Activated CD4-positive, alpha-beta memory T cell treated with anti-CD3 and anti-CD28 coated beads for 36 hours (primary cell): ENCODE measurements around the gene PERCC1. TPM values are rescaled to one million over a fixed set of nuclear protein-coding genes. Genes with fewer than 3 reads are reported as not detected.

ENCODE experiments used
- CTCF ChIA-PET: fragments of 350-600 bp; sonication (Branson Sonifier 250); formaldehyde crosslinking; loops from one replicate; lab custom pipeline; 2021; ENCODE audit warnings: antibody characterized with exemption, inconsistent platforms; lab: Charles Lee
- POLR2A ChIA-PET: fragments of 350-600 bp; sonication (Branson Sonifier 250); formaldehyde crosslinking; loops from one replicate; lab custom pipeline; 2021; ENCODE audit warnings: antibody characterized with exemption; lab: Charles Lee
- DNase-seq: peaks from one replicate; pipeline ENCODE4 v3.0.0-alpha.2; 2020
- H3K27ac Mint-ChIP-seq: one replicate; pipeline ENCODE4 v1.8.0; 2021; ENCODE audit warnings: mixed read lengths
- H3K27me3 Mint-ChIP-seq: one replicate; pipeline ENCODE4 v1.8.0; 2021; ENCODE audit warnings: mixed read lengths
- H3K36me3 Mint-ChIP-seq: one replicate; pipeline ENCODE4 v1.8.0; 2021; ENCODE audit warnings: mixed read lengths
- H3K4me1 Mint-ChIP-seq: one replicate; pipeline ENCODE4 v1.8.0; 2021; ENCODE audit warnings: low read depth, mixed read lengths
- H3K4me3 Mint-ChIP-seq: one replicate; pipeline ENCODE4 v1.8.0; 2021; ENCODE audit warnings: mild to moderate bottlenecking, mixed read lengths
- H3K9me3 Mint-ChIP-seq: one replicate; pipeline ENCODE4 v1.8.0; 2021; ENCODE audit warnings: mixed read lengths
- intact Hi-C: fragments of 100-400 bp; cut with micrococcal nuclease; formaldehyde crosslinking; loops from one replicate; pipeline ENCODE4 v1.15.1; 2023
- total RNA-seq, 2 experiments: library from RNA; stranded (reverse); gene quantifications; one replicate each; pipeline ENCODE4 v1.2.3, GENCODE V29; 2021

PERCC1 gene
- total RNA-seq, 2 experiments from 2014 or later = not detected

DNA sequence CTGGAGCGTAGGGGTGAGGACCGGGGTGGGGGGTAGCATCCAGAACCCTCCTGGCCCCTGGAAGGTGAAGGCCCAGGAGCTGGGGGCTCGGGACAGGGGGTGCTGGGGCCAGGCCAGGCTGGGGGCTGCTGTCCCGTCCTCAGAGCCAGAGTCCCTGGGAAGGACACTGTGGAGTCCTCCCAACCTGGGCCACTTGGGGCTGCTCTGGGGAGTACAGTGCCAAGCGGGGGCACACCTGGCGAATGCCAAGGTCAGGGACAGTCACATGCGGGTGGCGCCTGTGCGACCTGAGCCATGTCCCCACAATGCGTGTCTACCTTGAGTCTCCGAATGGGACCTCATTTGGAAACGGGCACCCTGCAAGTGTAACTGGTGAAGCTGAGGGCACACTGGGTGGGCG lies 1.2 kb upstream of the PERCC1 start:
- ChIA-PET POLR2A (interaction anchor here (0.9 kb wide), 1 partner anchor 9 kb away, joined by 4 read pairs; the partner anchor contains the start of gene UQCC4), CTCF (no interaction called here)
- Mint-ChIP-seq H3K27ac (no peak overlapping the region), H3K27me3 (no peaks in the 10 kb centered on the region), H3K4me1 (no peaks in the 10 kb centered on the region), H3K9me3 (no peaks in the 10 kb centered on the region), H3K36me3 (no peaks in the 10 kb centered on the region), H3K4me3 (no peak overlapping the region)
- intact Hi-C loops = no loop called here
- no peak for DNase-seq

DNA sequence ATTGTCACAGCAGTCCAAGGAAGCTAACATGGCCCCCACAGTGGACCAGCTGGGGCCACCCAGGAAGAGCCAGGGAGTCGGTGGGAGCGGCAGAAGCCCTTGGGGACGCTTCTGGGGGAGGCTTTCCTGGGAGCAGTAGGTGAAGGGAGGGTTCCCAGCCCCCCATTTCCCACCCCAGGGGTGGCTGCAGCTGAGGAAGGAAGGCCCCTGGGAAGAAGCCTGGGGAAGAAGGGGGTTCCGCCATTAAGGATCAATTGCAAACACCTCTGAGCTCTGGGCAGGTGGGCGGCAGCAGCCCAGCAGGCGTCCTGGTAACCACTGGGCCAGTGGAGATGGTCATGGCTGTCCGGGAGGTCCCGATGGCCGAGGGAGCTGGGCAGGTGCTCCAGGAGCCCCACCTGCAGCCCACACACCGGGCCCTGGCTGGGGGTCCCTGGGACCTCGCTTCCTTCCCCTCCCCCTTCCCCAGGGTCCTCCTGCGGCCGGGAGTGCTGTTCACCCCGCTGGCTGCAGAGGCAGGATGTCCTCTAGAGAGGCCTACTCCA lies 592 bp upstream of the PERCC1 start:
- no peaks in the 10 kb centered on the region for H3K36me3 Mint-ChIP-seq
- no peak for DNase-seq
- H3K27ac Mint-ChIP-seq = no peak overlapping the region
- no peaks in the 10 kb centered on the region for H3K4me1 Mint-ChIP-seq
- no peaks in the 10 kb centered on the region for H3K9me3 Mint-ChIP-seq
- CTCF ChIA-PET = no interaction called here
- POLR2A ChIA-PET = no interaction called here
- H3K4me3 Mint-ChIP-seq = no peak overlapping the region
- intact Hi-C loops = no loop called here
- H3K27me3 Mint-ChIP-seq = no peaks in the 10 kb centered on the region

DNA sequence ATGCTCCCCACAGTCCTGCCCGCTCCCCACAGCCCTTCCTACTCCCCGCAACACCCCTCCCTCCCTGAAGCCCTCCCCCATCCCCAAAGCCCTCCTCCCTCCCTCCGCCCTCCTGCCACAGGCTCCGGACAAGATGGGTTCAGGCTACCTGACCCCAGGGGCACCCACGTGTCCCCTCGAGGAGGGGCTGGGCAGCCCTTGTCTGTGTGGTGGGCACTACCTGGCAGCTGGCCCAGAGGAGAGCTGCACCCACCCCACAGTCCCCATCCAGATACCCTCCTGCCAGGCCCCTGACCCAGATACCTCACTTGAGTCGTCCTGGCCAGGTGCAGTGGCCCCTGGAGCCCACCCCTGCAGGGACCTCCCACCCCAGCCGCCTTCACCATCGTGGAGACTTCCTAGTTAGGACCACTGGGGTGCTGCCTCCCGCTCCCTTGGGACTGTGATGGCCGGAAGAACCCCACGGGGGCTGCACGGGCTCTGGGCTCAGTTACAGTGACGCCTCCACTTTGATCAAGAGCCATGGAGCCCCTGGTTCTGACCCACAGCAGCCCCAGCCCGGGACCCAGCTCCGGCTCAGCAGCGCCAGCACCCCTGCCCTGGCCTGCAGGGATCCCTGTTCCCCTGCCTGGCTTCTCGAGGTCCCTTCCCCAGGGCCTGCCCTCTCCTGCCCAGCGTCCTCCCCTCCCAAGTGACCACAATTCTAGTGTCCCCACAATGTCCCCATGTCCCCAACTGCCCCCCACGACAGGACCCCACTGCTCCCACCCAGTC lies 806 bp downstream of the PERCC1 start:
- DNase-seq = no peak
- Mint-ChIP-seq H3K9me3 (no peaks in the 10 kb centered on the region), H3K27ac (no peak overlapping the region), H3K36me3 (no peaks in the 10 kb centered on the region), H3K27me3 (no peaks in the 10 kb centered on the region), H3K4me1 (no peaks in the 10 kb centered on the region), H3K4me3 (no peak overlapping the region)
- ChIA-PET POLR2A (no interaction called here), CTCF (no interaction called here)
- intact Hi-C loops = no loop called here

DNA sequence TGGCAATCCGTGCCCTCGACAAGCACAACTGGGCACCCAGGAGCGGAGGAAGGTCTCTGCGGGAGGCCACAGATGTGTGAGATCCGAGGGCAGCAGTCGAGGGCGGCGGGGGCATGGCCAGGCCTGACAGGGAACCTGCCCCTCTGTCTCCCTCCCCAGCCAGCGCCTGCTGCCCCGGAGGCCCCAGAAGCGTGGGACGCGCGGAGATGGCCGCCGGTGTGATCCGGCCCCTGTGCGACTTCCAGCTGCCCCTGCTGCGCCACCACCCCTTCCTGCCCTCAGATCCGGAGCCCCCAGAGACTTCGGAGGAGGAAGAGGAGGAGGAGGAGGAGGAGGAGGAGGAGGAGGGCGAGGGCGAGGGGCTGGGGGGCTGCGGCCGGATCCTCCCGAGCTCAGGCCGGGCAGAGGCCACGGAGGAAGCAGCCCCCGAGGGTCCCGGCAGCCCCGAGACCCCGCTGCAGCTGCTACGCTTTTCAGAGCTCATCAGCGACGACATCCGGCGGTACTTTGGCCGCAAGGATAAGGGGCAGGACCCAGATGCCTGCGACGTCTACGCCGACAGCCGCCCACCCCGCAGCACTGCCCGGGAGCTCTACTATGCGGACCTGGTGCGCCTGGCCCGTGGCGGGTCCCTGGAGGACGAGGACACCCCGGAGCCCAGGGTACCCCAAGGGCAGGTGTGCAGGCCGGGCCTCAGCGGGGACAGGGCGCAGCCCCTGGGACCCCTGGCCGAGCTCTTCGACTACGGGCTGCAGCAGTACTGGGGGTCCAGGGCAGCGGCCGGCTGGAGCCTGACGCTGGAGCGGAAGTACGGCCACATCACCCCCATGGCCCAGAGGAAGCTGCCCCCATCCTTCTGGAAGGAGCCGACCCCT lies 1.7 kb downstream of the PERCC1 start:
- Mint-ChIP-seq H3K27me3 (no peaks in the 10 kb centered on the region), H3K4me1 (no peaks in the 10 kb centered on the region), H3K4me3 (no peak overlapping the region), H3K36me3 (no peaks in the 10 kb centered on the region), H3K27ac (no peak overlapping the region), H3K9me3 (no peaks in the 10 kb centered on the region)
- CTCF ChIA-PET = interaction anchor here (0.8 kb wide), 1 partner anchor 27 kb away, joined by 3 read pairs; no protein-coding TSS in a partner anchor
- intact Hi-C loops = no loop called here
- POLR2A ChIA-PET = interaction anchor here (1.0 kb wide), 1 partner anchor 12 kb away, joined by 5 read pairs; the partner anchor contains the start of gene UQCC4
- no peak for DNase-seq

DNA sequence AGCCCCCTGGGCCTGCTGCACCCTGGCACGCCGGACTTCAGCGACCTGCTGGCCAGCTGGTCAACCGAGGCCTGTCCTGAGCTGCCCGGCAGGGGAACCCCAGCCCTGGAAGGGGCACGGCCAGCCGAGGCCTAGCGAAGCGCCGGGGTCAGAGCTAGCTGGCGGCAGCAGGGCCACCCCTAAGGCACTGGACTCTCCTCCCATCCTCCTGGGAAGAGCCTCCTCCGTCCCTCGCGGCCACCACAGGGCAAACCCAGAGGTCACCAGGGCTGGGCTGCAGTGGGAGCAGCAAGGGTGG lies 2.3 kb downstream of the PERCC1 start:
- POLR2A ChIA-PET = interaction anchor here (1.0 kb wide), 1 partner anchor 13 kb away, joined by 5 read pairs; the partner anchor contains the start of gene UQCC4
- DNase-seq = no peak
- H3K9me3 Mint-ChIP-seq = no peaks in the 10 kb centered on the region
- no peaks in the 10 kb centered on the region for H3K4me1 Mint-ChIP-seq
- CTCF ChIA-PET = no interaction called here
- no peaks in the 10 kb centered on the region for H3K27me3 Mint-ChIP-seq
- intact Hi-C loops = no loop called here
- no peaks in the 10 kb centered on the region for H3K36me3 Mint-ChIP-seq
- no peak overlapping the region for H3K27ac Mint-ChIP-seq
- H3K4me3 Mint-ChIP-seq = no peak overlapping the region

DNA sequence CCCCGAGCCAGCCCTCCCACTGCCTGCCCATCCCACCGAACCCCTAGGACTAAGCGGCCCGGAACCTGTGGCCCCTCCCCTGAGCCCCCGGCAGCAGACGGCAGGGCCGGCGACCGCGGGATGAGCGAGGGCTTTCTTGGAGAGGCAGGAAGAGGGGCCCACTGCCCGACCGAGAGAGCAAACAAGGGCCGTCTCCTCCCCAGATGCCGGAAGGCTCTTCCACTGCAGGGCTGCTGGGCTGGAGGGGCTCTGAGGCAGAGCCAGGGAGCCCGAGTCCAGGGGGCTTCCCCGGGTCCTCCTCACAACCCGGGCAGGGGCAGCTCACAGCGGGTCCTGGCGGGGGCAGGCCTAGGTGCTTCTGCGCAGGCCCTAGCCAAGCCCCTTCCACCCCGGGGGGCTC lies 2.9 kb downstream of the PERCC1 start:
- no peak overlapping the region for H3K4me3 Mint-ChIP-seq
- H3K27me3 Mint-ChIP-seq = no peaks in the 10 kb centered on the region
- H3K9me3 Mint-ChIP-seq = no peaks in the 10 kb centered on the region
- intact Hi-C loops = no loop called here
- no peak overlapping the region for H3K27ac Mint-ChIP-seq
- POLR2A ChIA-PET = no interaction called here
- no peak for DNase-seq
- no peaks in the 10 kb centered on the region for H3K4me1 Mint-ChIP-seq
- CTCF ChIA-PET = no interaction called here
- no peaks in the 10 kb centered on the region for H3K36me3 Mint-ChIP-seq

DNA sequence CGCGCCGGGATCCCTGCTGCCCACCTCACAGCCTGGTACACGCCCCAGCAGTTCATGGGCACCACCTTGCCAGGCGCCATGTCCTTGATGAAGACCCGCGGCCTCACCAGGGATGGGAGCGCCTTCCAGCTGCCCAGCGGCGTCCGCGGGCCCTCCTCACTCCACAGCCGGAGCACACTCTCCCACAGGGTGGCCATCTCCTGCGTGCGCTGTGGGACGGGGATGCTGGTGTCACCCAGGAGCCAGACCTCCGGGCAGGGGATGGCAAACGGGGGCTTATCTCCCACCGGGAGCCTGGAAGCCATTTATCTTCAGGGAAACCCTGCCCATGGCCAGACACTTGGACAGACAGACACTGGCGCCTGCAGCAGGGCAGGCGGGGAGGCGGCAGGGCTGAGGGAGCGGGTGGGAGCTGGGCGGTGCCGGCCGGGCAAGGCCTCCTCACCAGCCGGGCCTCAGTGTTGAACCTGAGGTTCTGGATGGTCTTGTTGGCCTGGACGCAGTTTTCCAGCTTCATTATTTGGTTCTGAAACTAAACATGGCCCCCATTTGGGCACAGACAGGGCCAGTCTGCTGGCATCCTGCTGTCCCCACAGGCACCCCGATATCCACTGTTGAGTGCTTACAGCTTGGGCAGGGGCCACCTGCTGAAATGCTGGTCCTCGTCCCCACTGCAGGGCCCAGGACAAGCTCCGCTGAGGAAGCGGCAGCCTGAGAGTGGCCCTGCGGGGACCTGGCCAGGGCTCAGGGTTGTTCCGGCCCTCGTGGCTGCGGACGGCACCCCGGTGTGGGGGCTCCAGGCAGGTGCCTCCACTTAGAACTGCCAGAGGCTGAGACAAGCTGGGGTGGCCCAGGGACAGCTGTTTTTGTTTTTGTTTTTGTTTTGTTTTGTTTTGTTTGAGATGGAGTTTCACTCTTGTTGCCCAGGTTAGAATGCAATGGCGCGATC lies 4.0 kb downstream of the PERCC1 start:
- Mint-ChIP-seq H3K4me3 (no peak overlapping the region), H3K27me3 (no peaks in the 10 kb centered on the region), H3K36me3 (no peaks in the 10 kb centered on the region), H3K4me1 (no peaks in the 10 kb centered on the region), H3K9me3 (no peaks in the 10 kb centered on the region), H3K27ac (no peak overlapping the region)
- no peak for DNase-seq
- CTCF ChIA-PET = no interaction called here
- POLR2A ChIA-PET = no interaction called here
- intact Hi-C loops = no loop called here

DNA sequence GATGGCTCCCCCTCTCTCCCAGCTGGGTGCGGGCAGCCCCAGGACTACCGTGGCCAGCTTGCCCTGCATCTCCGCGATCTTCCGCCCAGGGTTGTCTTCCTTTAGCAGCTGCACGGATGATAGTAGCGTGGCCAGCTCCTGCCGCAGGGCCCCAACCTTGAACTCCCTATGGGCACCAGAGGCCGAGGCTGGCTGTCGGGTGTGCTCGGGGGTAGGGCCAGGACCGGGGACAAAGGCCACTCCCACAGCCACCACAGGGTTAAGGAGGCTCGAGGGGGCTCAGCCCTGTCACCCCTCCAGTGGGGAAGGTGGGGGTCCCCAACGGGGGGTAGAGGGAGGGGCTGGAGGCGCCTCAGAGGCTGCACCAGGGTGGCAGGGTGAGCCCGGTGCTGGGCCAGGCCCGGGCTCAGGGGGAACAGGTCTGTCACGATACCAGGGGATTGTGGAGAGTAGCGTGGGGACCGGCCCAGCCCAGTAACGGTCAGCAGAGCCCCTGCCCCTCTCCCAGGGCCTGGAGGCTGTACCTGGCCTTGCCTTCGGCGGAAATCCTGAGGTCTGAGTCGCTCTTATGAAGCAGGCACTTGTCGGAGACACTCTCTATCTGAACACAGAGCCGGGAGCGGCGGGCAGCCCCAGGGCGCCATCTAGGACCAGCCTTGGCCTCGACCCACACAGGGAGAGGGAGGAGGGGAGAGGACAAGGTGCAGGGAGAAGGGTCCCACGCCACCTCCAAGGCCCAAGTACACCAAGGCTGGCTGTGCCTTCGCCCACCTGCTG lies 5.2 kb downstream of the PERCC1 start:
- Mint-ChIP-seq H3K4me1 (no peaks in the 10 kb centered on the region), H3K4me3 (no peak overlapping the region), H3K9me3 (no peaks in the 10 kb centered on the region), H3K27me3 (no peaks in the 10 kb centered on the region), H3K27ac (no peak overlapping the region), H3K36me3 (no peaks in the 10 kb centered on the region)
- ChIA-PET CTCF (no interaction called here), POLR2A (no interaction called here)
- DNase-seq = no peak
- intact Hi-C loops = no loop called here

DNA sequence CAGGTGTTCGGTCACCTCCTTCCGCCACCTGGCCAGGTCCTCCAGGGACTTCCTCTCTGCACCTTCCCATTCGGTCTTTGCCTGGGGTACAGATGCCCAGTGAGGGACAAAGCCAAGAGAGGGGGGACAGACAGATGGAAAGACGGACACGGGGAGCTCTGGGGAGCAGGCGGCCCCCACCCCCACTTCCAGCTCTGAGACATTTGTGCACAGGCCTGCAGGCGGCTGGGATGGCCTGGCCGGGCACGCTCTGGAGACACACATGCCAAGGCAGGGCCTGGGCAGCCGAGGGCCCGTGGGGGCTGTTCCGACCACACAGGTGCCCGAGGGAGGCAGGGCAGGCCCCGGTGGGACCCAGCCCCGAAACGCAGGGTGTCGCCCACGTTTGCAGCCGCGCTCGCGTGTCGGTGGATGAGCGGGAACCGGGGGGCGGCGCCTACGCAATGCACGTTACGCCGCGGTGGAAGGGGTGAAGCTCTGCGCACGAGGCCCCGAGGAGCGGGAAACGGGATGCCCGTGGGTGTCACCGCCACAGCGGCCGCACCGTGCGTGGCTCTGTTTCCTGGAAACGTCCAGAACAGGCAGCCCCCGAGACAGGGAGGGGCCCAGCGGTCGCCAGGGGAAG lies 6.0 kb downstream of the PERCC1 start:
- ChIA-PET POLR2A (no interaction called here), CTCF (no interaction called here)
- H3K4me3 Mint-ChIP-seq = no peak overlapping the region
- no peak overlapping the region for H3K27ac Mint-ChIP-seq
- H3K36me3 Mint-ChIP-seq = no peaks in the 10 kb centered on the region
- no peak for DNase-seq
- H3K27me3 Mint-ChIP-seq = no peaks in the 10 kb centered on the region
- intact Hi-C loops = no loop called here
- no peaks in the 10 kb centered on the region for H3K4me1 Mint-ChIP-seq
- no peaks in the 10 kb centered on the region for H3K9me3 Mint-ChIP-seq

DNA sequence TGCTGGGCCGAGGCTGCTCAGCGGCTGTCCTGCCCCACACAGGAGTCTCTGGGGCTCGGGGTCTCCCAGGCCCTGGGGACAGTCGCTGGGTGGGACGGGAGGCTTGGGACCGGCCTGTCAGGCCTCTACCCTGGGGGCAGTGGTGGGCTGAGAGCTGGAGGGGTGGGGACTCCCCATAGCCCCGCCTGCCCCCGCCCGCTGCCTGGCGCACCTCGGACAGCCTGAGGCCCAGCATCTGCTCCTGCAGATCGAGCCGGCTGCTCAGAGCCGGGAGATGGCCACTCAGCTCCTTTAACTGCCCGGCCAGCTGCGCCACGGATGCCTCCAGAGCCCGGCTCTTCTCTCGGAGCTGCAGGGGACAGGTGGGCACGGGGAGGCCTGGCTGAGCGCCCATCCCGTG lies 6.7 kb downstream of the PERCC1 start:
- Mint-ChIP-seq H3K4me1 (no peaks in the 10 kb centered on the region), H3K9me3 (no peaks in the 10 kb centered on the region)
- POLR2A ChIA-PET = no interaction called here

More for the DNA sequence above, 6.7 kb downstream of the PERCC1 start:
- CTCF ChIA-PET = no interaction called here
- intact Hi-C loops = no loop called here
- Mint-ChIP-seq H3K36me3 (no peaks in the 10 kb centered on the region), H3K27me3 (no peaks in the 10 kb centered on the region), H3K27ac (no peak overlapping the region), H3K4me3 (no peak overlapping the region)
- DNase-seq = no peak
